PC-9 (cell line): ENCODE results near the gene PODXL2. TPM values are rescaled to one million over a fixed set of nuclear protein-coding genes. Genes with fewer than 3 reads are reported as not detected.
A peak's percentile ranks its signal among the peaks of the same experiment; 100 is the strongest.

ENCODE experiments used
- BruUV-seq: library from RNA; stranded (reverse); fragments of 400-500 nt; replicated peaks from 2 replicates; lab custom pipeline; 2021; lab: Mats Ljungman, UMichigan
- CTCF ChIA-PET: fragments of 300-600 bp; sonication (Branson Sonifier 250); formaldehyde crosslinking; loops from one replicate; lab custom pipeline; 2022; ENCODE audit warnings: antibody characterized with exemption; lab: Charles Lee
- POLR2A ChIA-PET: fragments of 300-600 bp; sonication (Branson Sonifier 250); formaldehyde crosslinking; loops from one replicate; lab custom pipeline; 2022; ENCODE audit warnings: antibody characterized with exemption; ENCODE audit not compliant: unreplicated experiment; lab: Charles Lee
- DNase-seq, 2 experiments: peaks; one replicate each; pipeline versions ENCODE4 v3.0.0 to v3.0.0-alpha.2; 2015 to 2022; ENCODE audit warnings: mixed read lengths in 1 of 2
- H2AFZ ChIP-seq: fragments of 200-600 bp; sonication (generic); 2 replicates; pipeline ENCODE4 v1.8.1; 2017; ENCODE audit warnings: antibody characterized with exemption
- H3F3A ChIP-seq: fragments of 200-600 bp; sonication (generic); 2 replicates; pipeline ENCODE4 v1.8.1; 2017; ENCODE audit warnings: antibody characterized with exemption, mild to moderate bottlenecking, low read depth; ENCODE audit not compliant: insufficient read depth
- H3K27ac ChIP-seq: fragments of 200-600 bp; sonication (generic); 2 replicates; pipeline ENCODE4 v1.6.1; 2016; ENCODE audit warnings: mixed run types
- H3K27me3 ChIP-seq: fragments of 200-600 bp; sonication (generic); 2 replicates; pipeline ENCODE4 v1.6.1; 2016; ENCODE audit warnings: low read depth, mixed run types; ENCODE audit not compliant: insufficient read depth
- H3K36me3 ChIP-seq: fragments of 200-600 bp; sonication (generic); 2 replicates; pipeline ENCODE4 v1.6.1; 2016; ENCODE audit warnings: low read depth, mixed run types
- H3K4me1 ChIP-seq: fragments of 200-600 bp; sonication (generic); replicated peaks from 2 replicates; pipeline ENCODE4 v1.6.1; 2016; ENCODE audit warnings: mixed run types; ENCODE audit not compliant: insufficient read depth
- H3K4me2 ChIP-seq: fragments of 200-600 bp; sonication (generic); 2 replicates; pipeline ENCODE4 v1.6.1; 2017; ENCODE audit warnings: mixed run types
- H3K4me3 ChIP-seq: fragments of 200-600 bp; sonication (generic); 2 replicates; pipeline ENCODE4 v1.6.1; 2016; ENCODE audit warnings: mixed run types
- H3K79me2 ChIP-seq: fragments of 200-600 bp; sonication (generic); 2 replicates; pipeline ENCODE4 v1.6.1; 2017; ENCODE audit warnings: low read depth, mixed run types
- H3K9me2 ChIP-seq: fragments of 200-600 bp; sonication (generic); 2 replicates; pipeline ENCODE4 v1.8.1; 2017; ENCODE audit warnings: mild to moderate bottlenecking; ENCODE audit not compliant: insufficient read depth
- H3K9me3 ChIP-seq: fragments of 200-600 bp; sonication (generic); 2 replicates; pipeline ENCODE4 v1.8.1; 2016; ENCODE audit warnings: low read depth; ENCODE audit not compliant: insufficient read depth
- H4K20me1 ChIP-seq: fragments of 200-600 bp; sonication (generic); 2 replicates; pipeline ENCODE4 v1.8.1; 2017; ENCODE audit not compliant: insufficient read depth
- CTCF ChIP-seq: fragments of 200-600 bp; sonication (generic); conservative IDR thresholded peaks from 2 replicates; pipeline ENCODE4 v1.6.1; 2017; ENCODE audit warnings: mixed run types, antibody characterized with exemption, mild to moderate bottlenecking, moderate library complexity
- EZH2 ChIP-seq: fragments of 200-600 bp; sonication (generic); IDR thresholded peaks from 2 replicates; pipeline ENCODE4 v1.8.0; 2017; ENCODE audit warnings: antibody characterized with exemption, low read depth
- intact Hi-C: fragments of 100-400 bp; cut with micrococcal nuclease; formaldehyde crosslinking; loops from one replicate; pipeline ENCODE4 v1.10.0; 2022; ENCODE audit not compliant: unreplicated experiment
- total RNA-seq: library from RNA; stranded (reverse); gene quantifications from 2 replicates; pipeline ENCODE4 v1.2.3, GENCODE V29; 2021

Gene PODXL2
- total RNA-seq, 1 experiment from 2014 or later = 11.9 TPM

- peaks cover 7% of the 10 kb centered on the region; the same call in 1 of the 2 replicates for H3K79me2 ChIP-seq
- peak overlapping the region; percentile 69 for H3K4me3 ChIP-seq
- no peaks in the 10 kb centered on the region for H3K36me3 ChIP-seq
- H3F3A ChIP-seq = peaks cover 14% of the 10 kb centered on the region
- no peak for DNase-seq
- intact Hi-C loops = no loop called here
- no peaks in the 10 kb centered on the region for H3K9me2 ChIP-seq
- H3K9me3 ChIP-seq = no peaks in the 10 kb centered on the region
- 0 out of 2 replicates have a peak, but pooled peaks cover 5% of the 10 kb centered on the region for H3K27me3 ChIP-seq
- ChIA-PET CTCF (interaction anchor here (0.6 kb wide), 1 partner anchor 18 kb away, joined by 4 read pairs; no protein-coding TSS in a partner anchor), POLR2A (no interaction called here)
- no peak overlapping the region for H3K27ac ChIP-seq
- H4K20me1 ChIP-seq = no peaks in the 10 kb centered on the region
- peaks cover 8% of the 10 kb centered on the region for H3K4me1 ChIP-seq
- H2AFZ ChIP-seq = peak overlapping the region; percentile 77
- TF ChIP-seq EZH2 (no peak), CTCF (no peak)
- BruUV-seq = no TSS peak
- H3K4me2 ChIP-seq = peak overlapping the region; percentile 100
These were observed 750 bp downstream of the PODXL2 start for GRCh38 chr3:127629467-127630403.

- Histone ChIP-seq H3K27me3 (0 out of 2 replicates have a peak, but pooled peaks cover 5% of the 10 kb centered on the region), H3K9me2 (no peaks in the 10 kb centered on the region), H3K36me3 (no peaks in the 10 kb centered on the region), H3F3A (peaks cover 14% of the 10 kb centered on the region), H3K27ac (no peak overlapping the region), H3K79me2 (peaks cover 7% of the 10 kb centered on the region; the same call in 1 of the 2 replicates), H3K4me1 (peaks cover 8% of the 10 kb centered on the region), H3K9me3 (no peaks in the 10 kb centered on the region), H3K4me3 (no peak overlapping the region), H4K20me1 (no peaks in the 10 kb centered on the region), H2AFZ (no peak overlapping the region), H3K4me2 (no peak overlapping the region)
- intact Hi-C loops = no loop called here
- no peak for TF ChIP-seq CTCF
- TF ChIP-seq EZH2 = no peak
- no TSS peak for BruUV-seq
- no peak for DNase-seq
- ChIA-PET CTCF (no interaction called here), POLR2A (no interaction called here)
These were observed 2.1 kb downstream of the PODXL2 start for GRCh38 chr3:127630811-127631714.
